Epithelial cell of proximal tubule (primary cell): ENCODE results near the gene NEMP1. TPM values are rescaled to one million over a fixed set of nuclear protein-coding genes. Genes with fewer than 3 reads are reported as not detected.

ENCODE experiments used
- DNase-seq: peaks from one replicate; pipeline ENCODE4 v3.0.0-alpha.2; 2011; ENCODE audit warnings: low read depth
- H3K4me3 ChIP-seq: 2 replicates; pipeline ENCODE4 v1.5.1; 2011; ENCODE audit warnings: low read depth, mild to moderate bottlenecking, low read length
- total RNA-seq: library from RNA; depleted of rRNA; stranded (reverse); fragments of >200 nt; gene quantifications from 2 replicates; pipeline ENCODE4 v1.2.3, GENCODE V29; 2015
- TF ChIP-seq, protein P1 (sequence below): conservative IDR thresholded peaks from 2 replicates; pipeline ENCODE4 v1.5.1; 2012; ENCODE audit warnings: low read depth, mild to moderate bottlenecking, low read length

NEMP1 gene
- total RNA-seq, 1 donor from 2014 or later: 15.7 TPM

DNA sequence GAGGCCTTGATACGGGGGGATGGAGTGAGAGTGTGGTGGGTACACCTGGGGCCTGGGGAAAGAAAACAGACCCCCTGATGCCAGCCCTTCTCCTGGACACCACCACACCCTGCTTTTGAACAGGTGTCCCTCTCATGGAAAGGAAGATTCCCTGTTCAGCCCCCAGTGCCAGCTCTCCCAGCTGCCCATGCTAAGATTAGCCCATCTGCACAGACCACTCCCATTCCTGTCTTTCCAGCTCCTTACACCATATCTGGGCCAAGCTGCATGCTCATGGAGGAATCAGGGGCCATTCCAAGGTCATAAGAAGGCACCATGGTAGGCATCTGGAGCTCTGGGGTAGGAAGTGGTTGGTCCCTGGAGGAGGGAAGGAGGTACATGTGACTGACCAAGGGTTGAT is 20.0 kb upstream of the NEMP1 start:
- H3K4me3 ChIP-seq: no peak overlapping the region
- TF ChIP-seq, protein P1, sequence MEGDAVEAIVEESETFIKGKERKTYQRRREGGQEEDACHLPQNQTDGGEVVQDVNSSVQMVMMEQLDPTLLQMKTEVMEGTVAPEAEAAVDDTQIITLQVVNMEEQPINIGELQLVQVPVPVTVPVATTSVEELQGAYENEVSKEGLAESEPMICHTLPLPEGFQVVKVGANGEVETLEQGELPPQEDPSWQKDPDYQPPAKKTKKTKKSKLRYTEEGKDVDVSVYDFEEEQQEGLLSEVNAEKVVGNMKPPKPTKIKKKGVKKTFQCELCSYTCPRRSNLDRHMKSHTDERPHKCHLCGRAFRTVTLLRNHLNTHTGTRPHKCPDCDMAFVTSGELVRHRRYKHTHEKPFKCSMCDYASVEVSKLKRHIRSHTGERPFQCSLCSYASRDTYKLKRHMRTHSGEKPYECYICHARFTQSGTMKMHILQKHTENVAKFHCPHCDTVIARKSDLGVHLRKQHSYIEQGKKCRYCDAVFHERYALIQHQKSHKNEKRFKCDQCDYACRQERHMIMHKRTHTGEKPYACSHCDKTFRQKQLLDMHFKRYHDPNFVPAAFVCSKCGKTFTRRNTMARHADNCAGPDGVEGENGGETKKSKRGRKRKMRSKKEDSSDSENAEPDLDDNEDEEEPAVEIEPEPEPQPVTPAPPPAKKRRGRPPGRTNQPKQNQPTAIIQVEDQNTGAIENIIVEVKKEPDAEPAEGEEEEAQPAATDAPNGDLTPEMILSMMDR: no peak
- no peak for DNase-seq

DNA sequence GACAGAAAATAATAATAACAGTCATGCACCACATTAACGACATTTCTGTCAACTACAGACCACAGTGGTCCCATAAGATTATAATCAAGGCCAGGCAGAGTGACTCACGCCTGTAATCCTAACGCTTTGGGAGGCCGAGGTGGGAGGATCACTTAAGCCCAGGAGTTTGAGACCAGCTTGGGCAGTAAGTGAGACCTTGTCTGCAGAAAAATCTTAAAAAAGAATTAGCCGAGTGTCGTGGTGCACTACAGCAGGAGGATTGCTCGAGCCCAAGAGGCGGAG is 18.9 kb upstream of the NEMP1 start:
- H3K4me3 ChIP-seq: no peak overlapping the region
- DNase-seq: no peak
- TF ChIP-seq, protein P1: no peak

DNA sequence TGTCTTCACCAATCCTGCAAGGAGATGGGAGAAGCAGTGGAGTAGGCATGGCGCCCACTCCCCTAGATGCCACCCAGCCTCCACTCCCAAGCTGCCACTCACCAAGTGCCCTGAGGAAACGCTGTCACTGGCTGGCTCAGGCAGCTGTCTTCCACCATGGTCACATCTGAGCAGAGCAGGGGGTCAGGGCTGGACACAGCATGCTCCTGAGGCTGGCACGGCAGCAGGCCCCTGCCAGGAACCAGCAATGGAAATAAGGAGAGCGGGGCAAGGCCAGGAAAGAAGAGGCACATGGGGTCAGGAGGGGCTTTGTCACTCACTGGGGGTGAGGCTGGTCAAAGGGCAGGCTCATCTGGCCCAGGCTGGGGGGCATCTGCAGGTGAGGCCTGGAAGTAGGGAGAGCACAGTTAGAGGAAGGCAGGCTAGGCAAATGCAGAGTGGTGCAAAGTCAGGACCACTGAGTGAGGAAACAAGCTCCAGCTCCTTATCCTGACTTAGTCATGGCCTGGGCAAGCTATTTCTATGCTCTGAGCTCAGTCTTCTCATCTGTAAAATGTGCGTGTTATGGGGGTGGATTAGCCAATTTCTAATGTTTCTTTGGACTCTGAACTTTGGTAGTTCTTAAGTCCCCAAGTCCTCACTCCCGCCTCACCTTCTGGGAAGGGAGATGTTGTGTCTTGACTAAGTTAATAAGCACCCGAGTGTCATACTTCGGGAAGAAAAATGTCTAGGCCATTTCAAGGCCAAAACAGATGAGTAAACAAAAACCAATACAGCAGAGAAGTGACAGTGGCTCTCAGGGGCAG is 18.4 kb upstream of the NEMP1 start:
- no peak for DNase-seq
- TF ChIP-seq, protein P1: no peak
- H3K4me3 ChIP-seq: no peak overlapping the region

DNA sequence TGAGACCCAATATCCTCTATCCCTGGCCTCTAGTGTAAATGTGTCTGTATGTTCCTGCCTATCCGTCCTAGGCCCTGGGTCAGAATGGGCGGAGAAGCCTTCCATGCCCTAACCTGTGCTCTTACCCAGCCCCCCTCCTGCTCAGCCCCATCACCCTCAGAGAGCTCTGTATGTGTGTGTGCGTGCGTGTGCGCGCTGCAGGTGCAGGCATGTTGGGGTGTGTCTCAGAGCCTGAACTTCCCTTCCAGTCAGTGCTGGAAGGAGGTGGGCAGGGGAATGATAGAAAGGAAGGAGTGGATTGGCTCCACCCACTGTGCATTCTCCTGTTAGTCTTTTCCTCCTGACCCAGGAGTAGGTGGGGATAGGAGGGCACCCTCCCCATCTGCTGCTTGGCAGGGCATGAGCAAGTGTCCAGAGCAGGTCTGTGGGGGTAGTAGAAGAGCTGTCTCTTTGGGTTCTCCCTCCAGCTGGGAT is 17.5 kb upstream of the NEMP1 start:
- TF ChIP-seq, protein P1: no peak
- no peak for DNase-seq
- no peak overlapping the region for H3K4me3 ChIP-seq

DNA sequence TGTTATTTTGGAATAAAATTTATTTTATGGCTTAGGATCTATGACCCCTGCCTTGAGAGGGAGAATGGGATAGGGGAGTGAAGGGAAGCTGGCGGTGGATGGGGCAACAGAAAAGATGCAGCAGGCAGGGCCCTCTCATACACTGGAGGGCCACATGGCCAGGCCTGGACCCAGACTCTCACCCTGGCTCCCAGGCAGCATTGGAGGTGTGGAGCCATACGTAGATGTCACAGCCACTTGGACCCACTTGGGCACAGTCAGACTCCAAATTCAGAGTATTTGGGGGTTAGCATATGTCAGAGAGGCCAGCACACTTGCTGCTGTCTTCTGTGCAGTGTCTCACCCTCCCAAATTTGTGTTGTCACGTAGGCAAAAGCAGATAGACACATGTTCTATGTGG is 16.8 kb upstream of the NEMP1 start:
- no peak for DNase-seq
- no peak overlapping the region for H3K4me3 ChIP-seq
- TF ChIP-seq, protein P1: no peak

DNA sequence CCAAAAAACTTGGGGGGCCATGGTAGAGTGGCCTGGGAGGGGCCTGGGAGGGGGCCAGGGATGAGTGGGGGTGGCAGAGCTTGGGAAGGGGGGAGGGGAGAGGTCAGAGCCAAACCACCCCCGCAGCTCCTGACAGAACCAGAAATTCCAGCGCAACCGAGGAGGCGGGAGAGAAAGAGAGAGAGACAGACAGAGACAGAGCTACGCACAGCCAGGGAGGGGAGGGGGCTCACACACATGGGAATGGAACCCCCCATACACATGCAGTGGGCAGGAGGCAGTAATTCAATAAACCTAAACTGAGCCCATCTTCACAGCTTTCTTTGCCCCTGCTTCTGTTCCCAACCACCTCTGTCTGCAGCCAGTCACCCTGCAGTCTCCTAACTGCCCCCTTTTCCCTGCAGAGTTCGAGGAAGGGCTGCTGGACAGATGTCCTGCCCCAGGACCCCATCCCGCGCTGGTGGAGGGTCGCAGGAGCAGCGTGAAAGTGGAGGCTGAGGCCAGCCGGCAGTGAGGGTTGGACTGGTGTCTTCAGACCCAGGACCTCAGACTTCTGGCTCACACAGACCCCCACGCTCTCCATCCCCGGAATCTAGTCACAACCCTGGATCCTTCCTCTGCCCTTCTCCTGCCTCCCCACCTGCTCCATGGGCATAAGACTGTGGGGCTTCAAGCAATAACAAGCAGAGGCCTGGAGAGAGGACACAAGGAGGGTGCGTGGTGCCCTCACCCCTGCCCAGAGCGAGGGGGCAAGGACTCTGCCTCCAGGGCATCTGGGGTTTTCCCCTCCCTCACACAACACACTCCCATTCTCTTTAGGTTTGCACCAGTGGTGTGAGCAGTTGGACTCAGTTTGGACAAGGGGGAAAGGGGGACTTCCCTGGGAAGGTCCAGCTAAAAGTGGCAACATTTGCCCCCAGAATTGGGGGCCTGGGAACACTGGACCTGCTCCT is 15.9 kb upstream of the NEMP1 start:
- DNase-seq: no peak
- H3K4me3 ChIP-seq: no peak overlapping the region
- TF ChIP-seq, protein P1: no peak
